HepG2 (cell line): ENCODE measurements around the gene PISD. TPM values are rescaled to one million over a fixed set of nuclear protein-coding genes. Genes with fewer than 3 reads are reported as not detected.

Source experiments
- ATF5 ChIP-seq: sonication (generic); formaldehyde crosslinking; IDR thresholded peaks from 2 replicates; pipeline ENCODE4 v1.4.0; 2020; ENCODE audit warnings: mild to moderate bottlenecking, low read depth, missing genetic modification reagents
- CBX2 ChIP-seq, 2 experiments: fragments of 200-600 bp in 1 of 2; sonication (generic); formaldehyde crosslinking in 1 of 2; IDR thresholded peaks; 2 replicates each; pipeline versions ENCODE4 v1.7.0 to v1.8.1; 2018 to 2022; ENCODE audit warnings: low read depth in 2 of 2, low read length in 1 of 2, mild to moderate bottlenecking in 1 of 2, missing genetic modification reagents in 1 of 2
- CHCHD3 ChIP-seq: sonication (generic); formaldehyde crosslinking; IDR thresholded peaks from 2 replicates; pipeline ENCODE4 v1.8.0; 2022; ENCODE audit warnings: mild to moderate bottlenecking, missing genetic modification reagents, moderate library complexity
- HNRNPUL1 ChIP-seq: fragments of 200-400 bp; formaldehyde crosslinking; IDR thresholded peaks from 2 replicates; pipeline ENCODE4 v1.6.1; 2017; ENCODE audit warnings: low read depth, mild to moderate bottlenecking, low read length, moderate library complexity
- MXD1 ChIP-seq: sonication (generic); formaldehyde crosslinking; IDR thresholded peaks from 2 replicates; pipeline ENCODE4 v1.4.0; 2020; ENCODE audit warnings: mild to moderate bottlenecking, missing genetic modification reagents
- RBAK ChIP-seq: sonication (generic); formaldehyde crosslinking; IDR thresholded peaks from 2 replicates; pipeline ENCODE4 v1.5.1; 2020; ENCODE audit warnings: mild to moderate bottlenecking, missing genetic modification reagents
- SIN3B ChIP-seq: fragments of 150-350 bp; IDR thresholded peaks from 2 replicates; pipeline ENCODE4 v1.6.1; 2014; ENCODE audit warnings: low read length
- SNAPC5 ChIP-seq: sonication (generic); formaldehyde crosslinking; IDR thresholded peaks from 2 replicates; pipeline ENCODE4 v1.8.1; 2023; ENCODE audit warnings: mild to moderate bottlenecking, missing genetic modification reagents, borderline replicate concordance
- TCF7L2 ChIP-seq: IDR thresholded peaks from 2 replicates; pipeline ENCODE4 v1.6.1; 2011; ENCODE audit warnings: mild to moderate bottlenecking, low read depth, low read length, moderate library complexity
- ZBTB34 ChIP-seq: sonication (generic); formaldehyde crosslinking; IDR thresholded peaks from 2 replicates; pipeline ENCODE4 v1.8.0; 2022; ENCODE audit warnings: mild to moderate bottlenecking, missing genetic modification reagents
- ZBTB38 ChIP-seq: sonication (generic); formaldehyde crosslinking; IDR thresholded peaks from 2 replicates; pipeline ENCODE4 v1.5.1; 2020; ENCODE audit warnings: mild to moderate bottlenecking, missing genetic modification reagents
- ZKSCAN5 ChIP-seq: sonication (generic); formaldehyde crosslinking; IDR thresholded peaks from 2 replicates; pipeline ENCODE4 v1.5.1; 2020; ENCODE audit warnings: mild to moderate bottlenecking, missing genetic modification reagents
- ZNF318 ChIP-seq: sonication (generic); formaldehyde crosslinking; IDR thresholded peaks from 2 replicates; pipeline ENCODE4 v1.4.0; 2020; ENCODE audit warnings: mild to moderate bottlenecking, missing genetic modification reagents
- ZNF513 ChIP-seq: sonication (generic); formaldehyde crosslinking; conservative IDR thresholded peaks from 2 replicates; pipeline ENCODE4 v1.5.0; 2020; ENCODE audit warnings: missing genetic modification reagents
- ZNF558 ChIP-seq: sonication (generic); formaldehyde crosslinking; IDR thresholded peaks from 2 replicates; pipeline ENCODE4 v1.9.0; 2022; ENCODE audit warnings: mild to moderate bottlenecking, missing genetic modification reagents, borderline replicate concordance
- ZNF567 ChIP-seq: sonication (generic); formaldehyde crosslinking; IDR thresholded peaks from 2 replicates; pipeline ENCODE4 v1.8.1; 2023; ENCODE audit warnings: mild to moderate bottlenecking, missing genetic modification reagents, borderline replicate concordance
- ZNF605 ChIP-seq: sonication (generic); formaldehyde crosslinking; IDR thresholded peaks from 2 replicates; pipeline ENCODE4 v1.8.0; 2022; ENCODE audit warnings: mild to moderate bottlenecking, missing genetic modification reagents
- ZNF879 ChIP-seq: sonication (generic); formaldehyde crosslinking; IDR thresholded peaks from 2 replicates; pipeline ENCODE4 v1.8.1; 2023; ENCODE audit warnings: missing genetic modification reagents
- polyA plus RNA-seq, 8 experiments: library from polyadenylated mRNA; depleted of rRNA in 3 of 8; stranded (reverse) in 7 of 8; unstranded in 1 of 8; fragments of >200 nt; fragmentation: Illumina TruSeq in 4 of 8; extraction: Trizol in 4 of 8; gene quantifications; 2 replicates each; pipeline versions ENCODE4 v1.2.1 to v1.2.3, GENCODE V29; 2011 to 2016; ENCODE audit warnings: low read depth in 4 of 8, missing spikeins in 1 of 8, mixed read lengths in 1 of 8; ENCODE audit not compliant: insufficient read depth in 1 of 8
- total RNA-seq, 5 experiments: library from RNA; depleted of rRNA; stranded (reverse); fragments of >200 nt; fragmentation: Illumina TruSeq; extraction: Trizol; gene quantifications; 2 replicates each; pipeline ENCODE4 v1.2.3, GENCODE V29; 2016; ENCODE audit warnings: low read depth in 1 of 5

PISD gene
- total and polyA plus RNA-seq, 2 of the 13 experiments (the other 11 are each of a cell fraction or from before 2014, with no cell fraction given): 30.1 to 47.7 TPM

- TF ChIP-seq ZNF318 (no peak; the same call in 1 of the 2 replicates), RBAK (CRISPR knock-in tag) (no peak), ZKSCAN5 (CRISPR knock-in tag) (no peak), SIN3B (no peak), MXD1 (CRISPR knock-in tag) (no peak), ZNF567 (CRISPR knock-in tag) (no peak), CHCHD3 (CRISPR knock-in tag) (no peak), CBX2 (IDR thresholded peaks at IDR 0.05; ENCODE audit: low read depth, low read length) (no peak), CBX2 (CRISPR knock-in tag; IDR thresholded peaks at IDR 0.05; ENCODE audit: low read depth) (no peak), ZNF605 (CRISPR knock-in tag) (no peak), ZNF558 (CRISPR knock-in tag) (no peak), ATF5 (CRISPR knock-in tag) (no peak), ZBTB38 (CRISPR knock-in tag) (no peak), TCF7L2 (no peak), ZNF513 (CRISPR knock-in tag) (no peak), SNAPC5 (CRISPR knock-in tag) (no peak), ZBTB34 (no peak), ZNF879 (CRISPR knock-in tag) (no peak), HNRNPUL1 (no peak)
Measured at GRCh38 chr22:31579835-31580242, 82.2 kb downstream of the PISD start (continued).
